Left ventricle myocardium superior (tissue), 1 donor: ENCODE measurements around the gene HGFAC. TPM values are rescaled to one million over a fixed set of nuclear protein-coding genes. Genes with fewer than 3 reads are reported as not detected.

Source experiments
- ATAC-seq: fragments of 200-7000 bp; cut with Tn5 transposase; one replicate; pipeline ENCODE4 v1.9.1; 2020; ENCODE audit warnings: mild to moderate bottlenecking, moderate library complexity
- DNase-seq: peaks from one replicate; pipeline ENCODE4 v3.0.0-alpha.2; 2020
- intact Hi-C: fragments of 100-400 bp; cut with micrococcal nuclease; formaldehyde crosslinking; loops from one replicate; pipeline ENCODE4 v1.11.0; 2022
- total RNA-seq: library from RNA; stranded (reverse); fragmentation: NEBNext Ultra II Directional; extraction: Animal tissue kit (Norgen Biotek cat#: 25700); gene quantifications from one replicate; pipeline ENCODE4 v1.2.1, GENCODE V29; 2021
- donor health status: DM: no; HTN: yes; CAD: no; lungs with severe emphysema.

The HGFAC gene
- total RNA-seq, 1 donor from 2014 or later, result 0.67 TPM

- peak; percentile 21 for DNase-seq
- ATAC-seq, result no peak
Measured at GRCh38 chr4:3477750-3478430, 36.1 kb downstream of the HGFAC start.

GRCh38 chr4:3478446-3479357, 36.9 kb downstream of the HGFAC start:
- intact Hi-C loops, result no loop called here
- ATAC-seq (no peak), DNase-seq (peak; percentile 20)

More at GRCh38 chr4:3477750-3478430, 36.1 kb downstream of the HGFAC start:
- intact Hi-C loops, result no loop called here

- intact Hi-C loops, result no loop called here
- peak; percentile 73 for DNase-seq
- peak; percentile 3 for ATAC-seq
Measured at GRCh38 chr4:3479358-3480101, 37.8 kb downstream of the HGFAC start.

- intact Hi-C loops, result no loop called here
- DNase-seq (peak; percentile 88), ATAC-seq (peak; percentile 5)
Measured at GRCh38 chr4:3480528-3481112, 38.9 kb downstream of the HGFAC start.

- DNase-seq, result peak; percentile 48
- no peak for ATAC-seq
- intact Hi-C loops, result no loop called here
Measured at GRCh38 chr4:3481113-3481531, 39.4 kb downstream of the HGFAC start.

GRCh38 chr4:3481783-3482393, 40.1 kb downstream of the HGFAC start:
- intact Hi-C loops, result no loop called here
- DNase-seq (no peak), ATAC-seq (no peak)

GRCh38 chr4:3482707-3483106, 40.9 kb downstream of the HGFAC start:
- DNase-seq (no peak), ATAC-seq (no peak)
- intact Hi-C loops, result no loop called here

GRCh38 chr4:3483471-3483921, 41.7 kb downstream of the HGFAC start:
- intact Hi-C loops, result no loop called here

GRCh38 chr4:3484057-3484973, 42.5 kb downstream of the HGFAC start:
- intact Hi-C loops, result no loop called here
- ATAC-seq (peak; percentile 71), DNase-seq (peak; percentile 90)

More at GRCh38 chr4:3483471-3483921, 41.7 kb downstream of the HGFAC start:
- ATAC-seq, result peak; percentile 77
- peak; percentile 91 for DNase-seq

- DNase-seq, result no peak
- no peak for ATAC-seq
- intact Hi-C loops, result no loop called here
Measured at GRCh38 chr4:3485011-3485791, 43.4 kb downstream of the HGFAC start.

GRCh38 chr4:3485886-3486540, 44.2 kb downstream of the HGFAC start:
- no peak for ATAC-seq
- intact Hi-C loops, result no loop called here
- DNase-seq, result no peak

- DNase-seq, result no peak
- ATAC-seq, result no peak
- intact Hi-C loops, result no loop called here
Measured at GRCh38 chr4:3486541-3487540, 45.1 kb downstream of the HGFAC start.

- intact Hi-C loops, result no loop called here
- DNase-seq, result no peak
Measured at GRCh38 chr4:3487861-3488260, 46.1 kb downstream of the HGFAC start.

GRCh38 chr4:3488820-3489219, 47.1 kb downstream of the HGFAC start:
- intact Hi-C loops, result no loop called here
- ATAC-seq, result no peak
- no peak for DNase-seq

More at GRCh38 chr4:3487861-3488260, 46.1 kb downstream of the HGFAC start:
- no peak for ATAC-seq

- DNase-seq (no peak), ATAC-seq (no peak)
Measured at GRCh38 chr4:3489451-3489962, 47.7 kb downstream of the HGFAC start.

More at GRCh38 chr4:3489451-3489962, 47.7 kb downstream of the HGFAC start:
- intact Hi-C loops, result no loop called here
